HG03521 (cell line): ENCODE data around the gene DNM3.
"Not testable (repeated sequence)": the region's sequence is repeated elsewhere in the genome, so short reads cannot be mapped to it uniquely, and the experiment has no call there.

ENCODE experiments used
- ATAC-seq: cut with Tn5 transposase; IDR thresholded peaks from one replicate; pipeline ENCODE4 v1.9.1; 2021; ENCODE audit warnings: mild to moderate bottlenecking, moderate library complexity; ENCODE audit not compliant: unreplicated experiment

DNM3 gene

GRCh38 chr1:172343240-172344160 lies 502.2 kb downstream of the DNM3 start:
- ATAC-seq: no peak

- ATAC-seq: no peak
Measured at GRCh38 chr1:172344444-172344843, 503.1 kb downstream of the DNM3 start.

GRCh38 chr1:172345077-172345476 lies 503.8 kb downstream of the DNM3 start:
- ATAC-seq: no peak

GRCh38 chr1:172347416-172347815 lies 506.1 kb downstream of the DNM3 start:
- ATAC-seq: no peak

GRCh38 chr1:172350856-172351255 lies 509.6 kb downstream of the DNM3 start:
- ATAC-seq: no peak

- ATAC-seq: no peak
Measured at GRCh38 chr1:172351346-172351745, 510.0 kb downstream of the DNM3 start.

GRCh38 chr1:172351754-172352161 lies 510.5 kb downstream of the DNM3 start:
- ATAC-seq: no peak

GRCh38 chr1:172352435-172352834 lies 511.1 kb downstream of the DNM3 start:
- no peak for ATAC-seq

GRCh38 chr1:172354291-172355274 lies 513.3 kb downstream of the DNM3 start:
- ATAC-seq: no peak

GRCh38 chr1:172356620-172357019 lies 515.3 kb downstream of the DNM3 start:
- no peak for ATAC-seq

- peak; percentile 27 for ATAC-seq
Measured at GRCh38 chr1:172357753-172358385, 516.6 kb downstream of the DNM3 start.

GRCh38 chr1:172359491-172359999 lies 518.2 kb downstream of the DNM3 start:
- ATAC-seq: no peak

GRCh38 chr1:172360511-172360910 lies 519.2 kb downstream of the DNM3 start:
- ATAC-seq: no peak

GRCh38 chr1:172360985-172361384 lies 519.7 kb downstream of the DNM3 start:
- no peak for ATAC-seq

- ATAC-seq: no peak
Measured at GRCh38 chr1:172363852-172364251, 522.6 kb downstream of the DNM3 start.

GRCh38 chr1:172371646-172372045 lies 530.3 kb downstream of the DNM3 start:
- ATAC-seq: not testable (repeated sequence)

- no peak for ATAC-seq
Measured at GRCh38 chr1:172373864-172374263, 532.6 kb downstream of the DNM3 start.

- no peak for ATAC-seq
Measured at GRCh38 chr1:172375211-172375631, 533.9 kb downstream of the DNM3 start.

GRCh38 chr1:172376431-172376830 lies 535.1 kb downstream of the DNM3 start:
- no peak for ATAC-seq

- ATAC-seq: no peak
Measured at GRCh38 chr1:172377565-172377964, 536.3 kb downstream of the DNM3 start.
